ENCODE measurements around the gene HS1BP3.

DNA sequence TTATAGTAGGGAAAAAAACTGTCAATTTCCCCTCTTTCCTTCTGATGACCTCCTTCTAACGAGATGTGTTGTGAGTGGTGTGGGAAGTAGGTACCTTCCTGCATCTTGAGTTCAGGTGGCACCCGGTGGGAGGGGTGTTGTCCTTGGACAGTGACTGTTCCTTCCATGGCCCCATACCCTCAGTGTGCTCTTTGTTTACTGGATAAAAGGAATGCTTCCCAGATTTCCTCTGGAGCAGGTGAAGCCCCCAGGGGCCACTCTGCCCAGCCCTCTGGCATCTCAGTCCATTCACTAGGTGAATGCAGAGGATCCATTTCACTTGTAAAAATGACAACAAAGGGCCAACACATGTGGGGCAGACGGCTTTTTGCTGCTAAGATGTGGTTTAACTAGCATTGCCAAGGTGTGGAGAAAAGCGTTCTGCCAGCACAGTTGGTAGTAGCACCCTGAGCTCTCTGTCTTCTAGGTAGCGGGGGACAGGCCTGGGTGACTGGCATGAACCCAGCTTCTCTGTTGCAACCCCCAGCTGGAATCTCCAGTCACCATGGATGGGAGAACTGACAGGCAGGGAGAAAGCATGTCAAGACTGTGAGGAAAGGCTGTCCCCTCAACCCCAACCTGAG lies 22.9 kb upstream of the HS1BP3 start:
- TF ChIP-seq, protein P1, sequence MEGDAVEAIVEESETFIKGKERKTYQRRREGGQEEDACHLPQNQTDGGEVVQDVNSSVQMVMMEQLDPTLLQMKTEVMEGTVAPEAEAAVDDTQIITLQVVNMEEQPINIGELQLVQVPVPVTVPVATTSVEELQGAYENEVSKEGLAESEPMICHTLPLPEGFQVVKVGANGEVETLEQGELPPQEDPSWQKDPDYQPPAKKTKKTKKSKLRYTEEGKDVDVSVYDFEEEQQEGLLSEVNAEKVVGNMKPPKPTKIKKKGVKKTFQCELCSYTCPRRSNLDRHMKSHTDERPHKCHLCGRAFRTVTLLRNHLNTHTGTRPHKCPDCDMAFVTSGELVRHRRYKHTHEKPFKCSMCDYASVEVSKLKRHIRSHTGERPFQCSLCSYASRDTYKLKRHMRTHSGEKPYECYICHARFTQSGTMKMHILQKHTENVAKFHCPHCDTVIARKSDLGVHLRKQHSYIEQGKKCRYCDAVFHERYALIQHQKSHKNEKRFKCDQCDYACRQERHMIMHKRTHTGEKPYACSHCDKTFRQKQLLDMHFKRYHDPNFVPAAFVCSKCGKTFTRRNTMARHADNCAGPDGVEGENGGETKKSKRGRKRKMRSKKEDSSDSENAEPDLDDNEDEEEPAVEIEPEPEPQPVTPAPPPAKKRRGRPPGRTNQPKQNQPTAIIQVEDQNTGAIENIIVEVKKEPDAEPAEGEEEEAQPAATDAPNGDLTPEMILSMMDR (IDR thresholded peaks at IDR 0.05; ENCODE audit: low read depth, low read length) = no peak
- no peak for TF ChIP-seq POLR2A (IDR thresholded peaks at IDR 0.05; ENCODE audit: extremely low read depth, insufficient read length)

All from NB4 (cell line).